Activated T-helper 1 cell treated with anti-CD3 and anti-CD28 coated beads, Interleukin-12 subunit alpha, Interleukin-12 subunit beta, Interleukin-2, Interleukin-4 antibody, amounts not matched to agents 30 ng/mL and 10 ng/mL and 1 ng/mL, durations not matched to agents 14 hours and 24 hours and 36 hours (primary cell): Measurements from ENCODE around the gene HORMAD2. TPM values are rescaled to one million over a fixed set of nuclear protein-coding genes. Genes with fewer than 3 reads are reported as not detected.

Experiments
- DNase-seq: peaks from one replicate; pipeline ENCODE4 v3.0.0; 2021; ENCODE audit warnings: low spot score
- H3K27ac Mint-ChIP-seq: one replicate; pipeline ENCODE4 v1.8.0; 2021; ENCODE audit warnings: mild to moderate bottlenecking, mixed read lengths
- H3K27me3 Mint-ChIP-seq: one replicate; pipeline ENCODE4 v1.8.0; 2022; ENCODE audit warnings: mild to moderate bottlenecking, moderate library complexity, mixed read lengths; ENCODE audit not compliant: insufficient read depth
- H3K36me3 Mint-ChIP-seq: one replicate; pipeline ENCODE4 v1.8.0; 2021; ENCODE audit warnings: low read depth, mixed read lengths
- H3K4me1 Mint-ChIP-seq: one replicate; pipeline ENCODE4 v1.8.0; 2021; ENCODE audit warnings: low read depth, mixed read lengths
- H3K4me3 Mint-ChIP-seq: one replicate; pipeline ENCODE4 v1.8.0; 2021; ENCODE audit warnings: mild to moderate bottlenecking, moderate library complexity, mixed read lengths
- H3K9me3 Mint-ChIP-seq: one replicate; pipeline ENCODE4 v1.8.0; 2021; ENCODE audit warnings: mixed read lengths
- intact Hi-C: fragments of 100-400 bp; cut with micrococcal nuclease; formaldehyde crosslinking; loops from one replicate; pipeline ENCODE4 v1.15.1; 2024
- total RNA-seq: library from RNA; stranded (reverse); gene quantifications from 2 replicates; pipeline ENCODE4 v1.2.3, GENCODE V29; 2022

HORMAD2 gene
- total RNA-seq, 1 donor from 2014 or later: 0.21 TPM

GRCh38 chr22:30159561-30160353 lies 79.5 kb downstream of the HORMAD2 start:
- Mint-ChIP-seq H3K9me3 (peaks cover 7% of the 10 kb centered on the region), H3K4me1 (peaks cover 70% of the 10 kb centered on the region), H3K27me3 (peaks cover 2% of the 10 kb centered on the region), H3K4me3 (peak overlapping the region; percentile 45), H3K27ac (peak overlapping the region; percentile 93), H3K36me3 (peaks cover 7% of the 10 kb centered on the region)
- intact Hi-C loops: loop anchor here (1.0 to 10.0 kb wide), 4 partner anchors 8 to 585 kb away; partner anchors contain the start of gene LIF
- DNase-seq: no peak

DNA sequence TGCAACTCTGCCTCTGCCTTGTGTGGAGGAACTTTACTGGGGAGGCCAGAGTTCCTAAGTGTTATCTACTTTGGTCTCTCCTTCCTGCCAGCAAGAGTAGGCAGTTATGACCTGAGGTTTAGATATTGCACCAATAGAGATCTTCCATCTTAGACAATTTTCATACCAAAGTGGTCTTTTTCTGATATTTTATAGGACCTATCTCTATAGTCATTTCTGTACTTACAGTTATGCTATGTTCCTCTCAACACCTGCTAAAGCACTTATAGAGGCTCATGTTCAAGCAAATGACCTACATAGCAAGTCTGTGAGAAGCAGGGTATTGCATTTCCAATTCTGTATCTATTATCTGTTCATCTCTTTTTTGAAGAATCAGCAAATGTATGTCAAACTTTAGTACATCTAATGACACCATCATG lies 80.8 kb downstream of the HORMAD2 start:
- Mint-ChIP-seq H3K4me1 (peaks cover 66% of the 10 kb centered on the region), H3K9me3 (peaks cover 12% of the 10 kb centered on the region), H3K27me3 (peaks cover 2% of the 10 kb centered on the region), H3K36me3 (peaks cover 10% of the 10 kb centered on the region), H3K4me3 (peak overlapping the region; percentile 12), H3K27ac (peak overlapping the region; percentile 93)
- intact Hi-C loops: loop anchor here (10.0 kb wide), 1 partner anchor 584 kb away; no protein-coding TSS in a partner anchor
- no peak for DNase-seq

GRCh38 chr22:30167296-30167695 lies 87.0 kb downstream of the HORMAD2 start:
- DNase-seq: no peak
- peaks cover 5% of the 10 kb centered on the region for H3K36me3 Mint-ChIP-seq
- H3K4me3 Mint-ChIP-seq: no peak overlapping the region
- peaks cover 16% of the 10 kb centered on the region for H3K4me1 Mint-ChIP-seq
- H3K27me3 Mint-ChIP-seq: no peaks in the 10 kb centered on the region
- H3K9me3 Mint-ChIP-seq: peaks cover 5% of the 10 kb centered on the region
- no peak overlapping the region for H3K27ac Mint-ChIP-seq
- intact Hi-C loops: loop anchor here (1.0 to 10.0 kb wide), 10 partner anchors 8 to 578 kb away; partner anchors contain the start of genes LIF and OSM

GRCh38 chr22:30167734-30168133 lies 87.5 kb downstream of the HORMAD2 start:
- H3K36me3 Mint-ChIP-seq: peaks cover 6% of the 10 kb centered on the region
- no peak for DNase-seq
- peaks cover 5% of the 10 kb centered on the region for H3K9me3 Mint-ChIP-seq
- no peak overlapping the region for H3K27ac Mint-ChIP-seq
- peaks cover 17% of the 10 kb centered on the region for H3K4me1 Mint-ChIP-seq
- H3K4me3 Mint-ChIP-seq: no peak overlapping the region
- intact Hi-C loops: loop anchor here (1.0 to 10.0 kb wide), 10 partner anchors 8 to 577 kb away; partner anchors contain the start of genes LIF and OSM
- H3K27me3 Mint-ChIP-seq: no peaks in the 10 kb centered on the region

GRCh38 chr22:30169002-30169401 lies 88.7 kb downstream of the HORMAD2 start:
- Mint-ChIP-seq H3K27me3 (no peaks in the 10 kb centered on the region), H3K4me3 (no peak overlapping the region), H3K4me1 (peaks cover 20% of the 10 kb centered on the region), H3K36me3 (peaks cover 11% of the 10 kb centered on the region), H3K9me3 (peaks cover 14% of the 10 kb centered on the region), H3K27ac (no peak overlapping the region)
- intact Hi-C loops: loop anchor here (10.0 kb wide), 1 partner anchor 576 kb away; no protein-coding TSS in a partner anchor
- no peak for DNase-seq

DNA sequence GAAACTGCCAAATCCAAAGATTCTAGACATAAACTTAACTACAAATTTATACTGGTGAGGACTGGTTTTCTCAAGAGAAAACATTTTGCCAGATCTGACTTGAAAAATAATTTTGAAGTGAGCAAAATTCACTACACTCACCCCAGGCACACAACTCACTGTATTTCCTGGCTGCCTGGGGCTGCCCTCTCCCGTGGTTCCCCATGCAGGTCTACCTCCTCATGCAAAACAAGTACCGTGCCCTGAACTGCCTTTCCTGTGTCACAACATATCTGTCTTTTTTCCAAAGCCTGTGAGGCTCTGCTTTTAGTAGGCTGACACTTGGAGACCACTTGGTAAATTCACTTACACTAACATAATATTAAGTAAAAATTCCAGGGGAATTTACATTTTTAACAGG lies 89.9 kb downstream of the HORMAD2 start:
- Mint-ChIP-seq H3K27ac (no peak overlapping the region), H3K4me1 (peaks cover 18% of the 10 kb centered on the region), H3K36me3 (peaks cover 8% of the 10 kb centered on the region), H3K9me3 (peaks cover 11% of the 10 kb centered on the region), H3K4me3 (no peak overlapping the region), H3K27me3 (no peaks in the 10 kb centered on the region)
- DNase-seq: no peak
- intact Hi-C loops: no loop called here

- Mint-ChIP-seq H3K4me1 (peaks cover 24% of the 10 kb centered on the region), H3K4me3 (no peak overlapping the region), H3K36me3 (peaks cover 10% of the 10 kb centered on the region), H3K27ac (no peak overlapping the region), H3K27me3 (no peaks in the 10 kb centered on the region), H3K9me3 (peaks cover 9% of the 10 kb centered on the region)
- intact Hi-C loops: no loop called here
- DNase-seq: no peak
These were observed 90.7 kb downstream of the HORMAD2 start for GRCh38 chr22:30171008-30171407.

GRCh38 chr22:30175690-30176288 lies 95.5 kb downstream of the HORMAD2 start:
- intact Hi-C loops: no loop called here
- Mint-ChIP-seq H3K9me3 (peaks cover 9% of the 10 kb centered on the region), H3K27me3 (no peaks in the 10 kb centered on the region), H3K36me3 (peaks cover 10% of the 10 kb centered on the region), H3K27ac (peak overlapping the region; percentile 89), H3K4me1 (peaks cover 70% of the 10 kb centered on the region), H3K4me3 (peak overlapping the region; percentile 53)
- DNase-seq: no peak

DNA sequence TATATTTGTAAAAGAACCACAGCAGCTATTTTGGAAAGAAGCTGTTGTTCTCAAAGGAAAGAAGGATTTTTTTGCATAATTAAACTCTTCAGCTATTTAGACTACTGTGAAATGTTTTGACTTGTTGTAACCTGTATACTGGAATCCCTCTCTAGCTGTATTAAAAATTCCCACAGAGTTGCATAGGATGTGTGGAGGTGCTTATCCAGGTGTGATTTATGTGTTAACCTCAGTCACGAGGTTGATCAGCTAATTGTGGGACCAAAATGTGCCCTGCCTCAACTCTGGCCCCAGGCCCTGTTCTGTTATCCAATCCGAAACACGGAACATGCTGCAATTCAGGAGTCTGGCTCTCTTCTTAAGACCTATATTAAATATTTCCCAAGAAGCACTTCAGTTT lies 96.2 kb downstream of the HORMAD2 start:
- Mint-ChIP-seq H3K4me3 (no peak overlapping the region), H3K27ac (peak overlapping the region; percentile 36), H3K27me3 (no peaks in the 10 kb centered on the region), H3K4me1 (peaks cover 76% of the 10 kb centered on the region), H3K36me3 (peaks cover 10% of the 10 kb centered on the region), H3K9me3 (peaks cover 9% of the 10 kb centered on the region)
- intact Hi-C loops: no loop called here
- DNase-seq: no peak

- peaks cover 87% of the 10 kb centered on the region for H3K4me1 Mint-ChIP-seq
- DNase-seq: peak; percentile 49
These were observed 98.2 kb downstream of the HORMAD2 start for GRCh38 chr22:30178181-30179126.

DNA sequence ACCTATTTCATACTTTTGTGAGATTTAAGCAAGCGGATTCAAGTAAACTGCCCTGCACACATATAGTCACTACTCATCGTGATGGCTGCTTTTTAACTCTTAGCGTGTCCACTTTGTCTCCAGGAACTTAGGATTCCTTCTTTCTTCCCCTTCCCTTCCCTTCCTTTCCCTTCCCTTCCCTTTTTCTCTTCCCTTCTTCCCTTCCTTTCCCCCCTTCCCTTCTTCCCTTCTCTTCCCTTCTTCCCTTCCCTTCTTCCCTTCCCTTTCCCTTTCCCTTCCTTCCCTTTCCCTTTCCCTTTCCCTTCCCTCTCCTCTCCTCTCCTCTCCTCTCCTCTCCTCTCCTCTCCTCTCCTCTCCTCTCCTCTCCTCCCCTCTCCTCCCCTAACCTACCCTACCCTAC lies 100.4 kb downstream of the HORMAD2 start:
- peaks cover 2% of the 10 kb centered on the region for H3K36me3 Mint-ChIP-seq
- H3K27ac Mint-ChIP-seq: peak overlapping the region; percentile 97
- H3K27me3 Mint-ChIP-seq: no peaks in the 10 kb centered on the region
- H3K9me3 Mint-ChIP-seq: no peaks in the 10 kb centered on the region
- no peak for DNase-seq
- H3K4me1 Mint-ChIP-seq: peaks cover 97% of the 10 kb centered on the region
- H3K4me3 Mint-ChIP-seq: no peak overlapping the region
- intact Hi-C loops: no loop called here

More at GRCh38 chr22:30178181-30179126, 98.2 kb downstream of the HORMAD2 start:
- Mint-ChIP-seq H3K9me3 (peaks cover 2% of the 10 kb centered on the region), H3K27ac (peak overlapping the region; percentile 97), H3K27me3 (no peaks in the 10 kb centered on the region), H3K4me3 (peak overlapping the region; percentile 56), H3K36me3 (peaks cover 3% of the 10 kb centered on the region)
- intact Hi-C loops: loop anchor here (1.0 to 2.0 kb wide), 3 partner anchors 11 to 34 kb away; no protein-coding TSS in a partner anchor
